HepG2 (cell line): ENCODE data around the gene ASXL1. TPM values are rescaled to one million over a fixed set of nuclear protein-coding genes. Genes with fewer than 3 reads are reported as not detected.

Experiments
- ARID3A ChIP-seq: IDR thresholded peaks from 2 replicates; pipeline ENCODE4 v1.6.1; 2012; ENCODE audit warnings: low read depth, low read length, improper control_type of control experiment
- DDIT3 ChIP-seq: sonication (generic); formaldehyde crosslinking; IDR thresholded peaks from 2 replicates; pipeline ENCODE4 v1.4.0; 2020; ENCODE audit warnings: mild to moderate bottlenecking, missing genetic modification reagents
- GTF3A ChIP-seq: sonication (generic); formaldehyde crosslinking; conservative IDR thresholded peaks from 2 replicates; pipeline ENCODE4 v1.4.0; 2020; ENCODE audit warnings: mild to moderate bottlenecking, missing genetic modification reagents
- HOMEZ ChIP-seq: IDR thresholded peaks from 2 replicates; pipeline ENCODE4 v1.6.1; 2016; ENCODE audit warnings: low read depth
- KMT2B ChIP-seq: IDR thresholded peaks from 2 replicates; pipeline ENCODE4 v1.6.1; 2016; ENCODE audit warnings: missing genetic modification reagents, missing compliant biosample characterization
- MAFG ChIP-seq: sonication (generic); formaldehyde crosslinking; IDR thresholded peaks from 2 replicates; pipeline ENCODE4 v1.5.1; 2020; ENCODE audit warnings: mild to moderate bottlenecking, missing genetic modification reagents
- MEIS2 ChIP-seq: sonication (generic); formaldehyde crosslinking; IDR thresholded peaks from 2 replicates; pipeline ENCODE4 v1.9.0; 2021; ENCODE audit warnings: mild to moderate bottlenecking, missing genetic modification reagents
- NFE2L2 ChIP-seq: fragments of 150-350 bp; IDR thresholded peaks from 2 replicates; pipeline ENCODE4 v1.6.1; 2014; ENCODE audit warnings: low read length
- PLRG1 ChIP-seq: fragments of 450-650 bp; conservative IDR thresholded peaks from 2 replicates; pipeline ENCODE4 v1.6.1; 2016
- RBM22 ChIP-seq: fragments of 200-400 bp; formaldehyde crosslinking; optimal IDR thresholded peaks from 2 replicates; pipeline ENCODE3; 2017; ENCODE audit warnings: mild to moderate bottlenecking, low read length, moderate library complexity
- SALL2 ChIP-seq: sonication (generic); formaldehyde crosslinking; IDR thresholded peaks from 2 replicates; pipeline ENCODE4 v1.8.1; 2023; ENCODE audit warnings: mild to moderate bottlenecking, missing genetic modification reagents, inconsistent platforms
- SMARCC2 ChIP-seq: fragments of 450-650 bp; IDR thresholded peaks from 2 replicates; pipeline ENCODE4 v1.6.1; 2017; ENCODE audit warnings: antibody characterized with exemption, mild to moderate bottlenecking
- SMYD3 ChIP-seq: sonication (generic); formaldehyde crosslinking; IDR thresholded peaks from 2 replicates; pipeline ENCODE4 v1.8.1; 2023; ENCODE audit warnings: mild to moderate bottlenecking, missing genetic modification reagents
- THAP7 ChIP-seq: sonication (generic); formaldehyde crosslinking; IDR thresholded peaks from 2 replicates; pipeline ENCODE4 v1.8.1; 2023; ENCODE audit warnings: mild to moderate bottlenecking, missing genetic modification reagents
- THYN1 ChIP-seq: sonication (generic); formaldehyde crosslinking; IDR thresholded peaks from 2 replicates; pipeline ENCODE4 v1.8.1; 2023; ENCODE audit warnings: low read depth, mild to moderate bottlenecking, moderate library complexity, missing genetic modification reagents, borderline replicate concordance
- TIGD3 ChIP-seq: sonication (generic); formaldehyde crosslinking; IDR thresholded peaks from 2 replicates; pipeline ENCODE4 v1.5.1; 2020; ENCODE audit warnings: mild to moderate bottlenecking, missing genetic modification reagents, borderline replicate concordance
- TSC22D2 ChIP-seq: sonication (generic); formaldehyde crosslinking; IDR thresholded peaks from 2 replicates; pipeline ENCODE4 v1.5.1; 2020; ENCODE audit warnings: missing genetic modification reagents, mild to moderate bottlenecking, borderline replicate concordance
- ZFP62 ChIP-seq: sonication (generic); formaldehyde crosslinking; IDR thresholded peaks from 2 replicates; pipeline ENCODE4 v1.4.0; 2020; ENCODE audit warnings: missing genetic modification reagents
- ZFY ChIP-seq: sonication (generic); formaldehyde crosslinking; IDR thresholded peaks from 2 replicates; pipeline ENCODE4 v1.4.0; 2020; ENCODE audit warnings: missing genetic modification reagents
- ZKSCAN5 ChIP-seq: sonication (generic); formaldehyde crosslinking; IDR thresholded peaks from 2 replicates; pipeline ENCODE4 v1.5.1; 2020; ENCODE audit warnings: mild to moderate bottlenecking, missing genetic modification reagents
- ZNF260 ChIP-seq: sonication (generic); formaldehyde crosslinking; IDR thresholded peaks from 2 replicates; pipeline ENCODE4 v1.4.0; 2020; ENCODE audit warnings: missing genetic modification reagents, low read depth, mild to moderate bottlenecking, borderline replicate concordance
- ZNF556 ChIP-seq: sonication (generic); formaldehyde crosslinking; IDR thresholded peaks from 2 replicates; pipeline ENCODE4 v1.4.0; 2020; ENCODE audit warnings: mild to moderate bottlenecking, missing genetic modification reagents, borderline replicate concordance
- polyA plus RNA-seq, 8 experiments: library from polyadenylated mRNA; depleted of rRNA in 3 of 8; stranded (reverse) in 7 of 8; unstranded in 1 of 8; fragments of >200 nt; fragmentation: Illumina TruSeq in 4 of 8; extraction: Trizol in 4 of 8; gene quantifications; 2 replicates each; pipeline versions ENCODE4 v1.2.1 to v1.2.3, GENCODE V29; 2011 to 2016; ENCODE audit warnings: low read depth in 4 of 8, missing spikeins in 1 of 8, mixed read lengths in 1 of 8; ENCODE audit not compliant: insufficient read depth in 1 of 8
- total RNA-seq, 5 experiments: library from RNA; depleted of rRNA; stranded (reverse); fragments of >200 nt; fragmentation: Illumina TruSeq; extraction: Trizol; gene quantifications; 2 replicates each; pipeline ENCODE4 v1.2.3, GENCODE V29; 2016; ENCODE audit warnings: low read depth in 1 of 5

The ASXL1 gene
- total and polyA plus RNA-seq, 2 of the 13 experiments (the other 11 are each of a cell fraction or from before 2014, with no cell fraction given), result 62.1 to 74.8 TPM

GRCh38 chr20:32354592-32355416 is 3.3 kb upstream of the ASXL1 start (continued):
- TF ChIP-seq RBM22 (no peak), SMYD3 (CRISPR knock-in tag) (no peak; the same call in 1 of the 2 replicates), ZNF260 (CRISPR knock-in tag) (no peak), MEIS2 (CRISPR knock-in tag) (no peak; the same call in 1 of the 2 replicates), ZFP62 (CRISPR knock-in tag) (no peak), PLRG1 (no peak), THYN1 (no peak), DDIT3 (no peak), SALL2 (CRISPR knock-in tag) (0 out of 2 replicates have a peak, but pooled peaks have one; percentile 28), NFE2L2 (no peak), TSC22D2 (no peak), ZNF556 (CRISPR knock-in tag) (no peak), GTF3A (CRISPR knock-in tag) (no peak), SMARCC2 (no peak), ZKSCAN5 (CRISPR knock-in tag) (no peak), ZFY (CRISPR knock-in tag) (0 out of 2 replicates have a peak, but pooled peaks have one; percentile 10), THAP7 (CRISPR knock-in tag) (peak; percentile 44; the same call in 1 of the 2 replicates), ARID3A (peak; percentile 80), MAFG (CRISPR knock-in tag) (no peak), HOMEZ (CRISPR knock-in tag) (peak; percentile 49; the same call in 1 of the 2 replicates), KMT2B (CRISPR knock-in tag) (no peak), TIGD3 (CRISPR knock-in tag) (no peak)
